ENCODE data around the gene GABARAP. TPM values are rescaled to one million over a fixed set of nuclear protein-coding genes. Genes with fewer than 3 reads are reported as not detected.
A peak's percentile ranks its signal among the peaks of the same experiment; 100 is the strongest.

Gene GABARAP
- total and polyA plus RNA-seq, 2 donors (not counting 1 experiment from before 2014, with no cell fraction given) = 173 to 1,154 TPM

DNA sequence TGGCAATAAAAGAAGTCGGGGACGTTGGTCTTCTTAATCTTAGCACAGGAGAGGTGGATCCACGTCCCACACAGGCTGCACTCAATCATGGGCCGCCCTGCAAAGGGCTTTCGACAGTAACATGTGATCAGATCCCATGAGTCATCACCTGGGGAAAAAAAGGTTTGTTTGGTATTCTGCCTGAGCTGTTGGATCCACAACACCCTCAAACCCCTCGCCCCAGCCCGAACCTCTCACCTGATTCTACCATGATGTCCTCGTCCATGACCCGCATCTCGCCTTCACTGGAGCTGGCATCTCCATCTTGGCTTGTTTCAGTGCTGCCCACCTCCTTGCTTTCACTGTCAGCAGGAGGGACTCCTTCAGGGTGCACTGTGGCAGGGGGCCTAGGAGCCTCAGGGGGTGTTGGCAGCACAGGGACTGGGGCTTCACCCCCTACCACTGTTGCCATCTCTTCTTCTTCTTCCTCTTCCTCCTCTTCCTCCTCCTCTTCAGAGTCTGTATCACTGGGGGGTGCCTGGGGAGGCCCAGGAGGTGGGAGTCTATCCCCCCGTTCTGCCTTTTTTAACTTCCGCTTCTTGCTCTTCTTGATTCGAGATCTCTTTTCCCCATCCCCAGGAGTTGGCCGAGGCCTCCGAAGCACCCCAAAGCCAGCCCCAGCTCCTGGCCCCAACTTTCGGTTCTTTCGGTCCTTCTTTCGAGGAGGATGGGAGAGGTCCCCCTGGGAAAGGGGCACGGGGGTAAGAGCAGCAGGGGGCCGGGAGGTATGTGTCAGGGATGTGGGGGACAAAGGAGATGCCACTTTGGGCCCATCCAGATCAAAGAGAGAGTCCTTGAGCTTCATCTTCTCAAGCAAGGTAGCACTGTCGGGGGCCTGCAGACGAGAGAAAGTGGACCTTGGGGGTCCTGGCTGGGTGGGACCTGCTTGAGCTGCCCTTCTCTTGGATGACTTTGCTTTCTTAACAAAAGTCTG is 6.3 kb downstream of the GABARAP start:
- H3K4me1 ChIP-seq (ENCODE audit: control insufficient read depth, extremely low read depth, insufficient read depth, low read length) = peaks cover 25% of the 10 kb centered on the region
- peak in 1 of 2 donors; percentile 51 for DNase-seq (ENCODE audit: low read depth in 2 of 2)
- H3K9me3 ChIP-seq (ENCODE audit: control insufficient read depth, insufficient read depth, low read depth, low read length) = no peaks in the 10 kb centered on the region
- H4K20me1 ChIP-seq (ENCODE audit: control insufficient read depth, extremely low read depth, insufficient read depth, low read length) = no peaks in the 10 kb centered on the region
- peak overlapping the region in 1 of 4 experiments; percentile 90 for H3K4me3 ChIP-seq (replicated peaks in 1 of 4; ENCODE audit: control extremely low read depth in 1 of 4, insufficient read depth in 1 of 4, low read depth in 3 of 4, low read length in 4 of 4)
- peak overlapping the region; percentile 19 for H3K4me2 ChIP-seq (ENCODE audit: extremely low read depth, insufficient read depth, low read length)
- H3K27me3 ChIP-seq (ENCODE audit: control insufficient read depth, insufficient read depth, low read length) = no peaks in the 10 kb centered on the region
- peak overlapping the region; percentile 85 for H3K27ac ChIP-seq (ENCODE audit: insufficient read depth, low read length)
- TF ChIP-seq, protein P1, sequence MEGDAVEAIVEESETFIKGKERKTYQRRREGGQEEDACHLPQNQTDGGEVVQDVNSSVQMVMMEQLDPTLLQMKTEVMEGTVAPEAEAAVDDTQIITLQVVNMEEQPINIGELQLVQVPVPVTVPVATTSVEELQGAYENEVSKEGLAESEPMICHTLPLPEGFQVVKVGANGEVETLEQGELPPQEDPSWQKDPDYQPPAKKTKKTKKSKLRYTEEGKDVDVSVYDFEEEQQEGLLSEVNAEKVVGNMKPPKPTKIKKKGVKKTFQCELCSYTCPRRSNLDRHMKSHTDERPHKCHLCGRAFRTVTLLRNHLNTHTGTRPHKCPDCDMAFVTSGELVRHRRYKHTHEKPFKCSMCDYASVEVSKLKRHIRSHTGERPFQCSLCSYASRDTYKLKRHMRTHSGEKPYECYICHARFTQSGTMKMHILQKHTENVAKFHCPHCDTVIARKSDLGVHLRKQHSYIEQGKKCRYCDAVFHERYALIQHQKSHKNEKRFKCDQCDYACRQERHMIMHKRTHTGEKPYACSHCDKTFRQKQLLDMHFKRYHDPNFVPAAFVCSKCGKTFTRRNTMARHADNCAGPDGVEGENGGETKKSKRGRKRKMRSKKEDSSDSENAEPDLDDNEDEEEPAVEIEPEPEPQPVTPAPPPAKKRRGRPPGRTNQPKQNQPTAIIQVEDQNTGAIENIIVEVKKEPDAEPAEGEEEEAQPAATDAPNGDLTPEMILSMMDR (conservative IDR thresholded peaks at IDR 0.05 in 1 of 2, IDR thresholded peaks at IDR 0.05 in 1 of 2; ENCODE audit: low read depth in 1 of 2, low read length in 2 of 2) = no peak
- no peak for TF ChIP-seq EZH2 (IDR thresholded peaks at IDR 0.05; ENCODE audit: low read length, missing control alignments)
- no peak overlapping the region for H3K9ac ChIP-seq (ENCODE audit: insufficient read depth, low read length)
- peaks cover 24% of the 10 kb centered on the region for H3K36me3 ChIP-seq (ENCODE audit: control insufficient read depth, insufficient read depth, low read length)
- H3K79me2 ChIP-seq (ENCODE audit: control insufficient read depth, insufficient read depth, low read length) = peaks cover 80% of the 10 kb centered on the region
- no peak overlapping the region for H2AFZ ChIP-seq (ENCODE audit: low read length)

DNA sequence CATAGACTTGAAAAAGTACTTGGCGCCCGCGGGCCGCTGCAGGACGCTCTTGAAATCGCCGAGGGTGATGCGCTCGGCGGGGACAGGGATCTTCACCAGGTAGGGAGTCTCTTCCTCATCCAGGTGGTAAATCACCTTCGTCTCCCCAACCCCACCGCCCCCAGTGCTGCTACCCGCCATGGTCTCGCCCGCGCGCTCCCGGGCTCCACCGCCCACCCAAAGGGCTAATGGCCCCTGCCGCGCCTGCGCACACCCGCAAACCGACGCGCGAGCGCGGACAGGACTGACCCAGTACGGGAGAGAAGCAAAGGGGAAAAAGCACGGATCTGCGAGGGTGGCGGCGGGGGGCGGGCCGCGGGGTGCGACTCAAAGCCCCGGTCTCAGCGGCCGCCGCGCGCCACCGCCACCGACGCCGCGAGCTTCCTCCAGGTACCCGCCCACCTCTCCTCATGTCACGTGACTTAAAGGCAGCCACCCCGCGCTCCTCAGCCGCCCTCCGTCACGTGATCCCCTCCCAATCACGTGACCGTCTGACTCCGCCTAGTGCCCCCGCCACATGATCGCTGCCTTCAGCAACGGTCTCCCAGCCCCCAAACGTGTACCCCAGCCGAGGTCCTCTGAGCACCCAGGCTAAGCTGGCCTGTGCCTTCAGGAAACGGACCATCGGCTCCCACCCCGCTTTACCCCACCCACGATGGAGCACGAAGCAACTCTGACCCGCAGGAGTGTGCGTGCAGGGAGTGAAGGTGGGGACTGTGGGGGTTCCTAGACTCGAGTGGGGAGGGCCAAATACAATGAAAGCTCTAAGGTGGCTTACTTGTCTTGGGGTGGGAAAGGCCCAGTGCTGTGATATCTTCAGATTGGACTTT is 7.9 kb downstream of the GABARAP start, which contains the start of gene DVL2:
DVL2 (minus strand) TSS at position 435 of the 869 bp plus-strand sequence; CDS start at position 180, 255 bp downstream.
- Histone ChIP-seq H3K9me3 (ENCODE audit: control insufficient read depth, insufficient read depth, low read depth, low read length) (no peaks in the 10 kb centered on the region), H3K4me2 (ENCODE audit: extremely low read depth, insufficient read depth, low read length) (peak within 1 kb of the TSS; percentile 96), H3K4me1 (ENCODE audit: control insufficient read depth, extremely low read depth, insufficient read depth, low read length) (peaks cover 16% of the 10 kb centered on the region), H2AFZ (ENCODE audit: low read length) (peak within 1 kb of the TSS; percentile 11), H3K36me3 (ENCODE audit: control insufficient read depth, insufficient read depth, low read length) (peaks cover 29% of the 10 kb centered on the region), H3K4me3 (replicated peaks in 1 of 4; ENCODE audit: control extremely low read depth in 1 of 4, insufficient read depth in 1 of 4, low read depth in 3 of 4, low read length in 4 of 4) (peak within 1 kb of the TSS; percentile 64 to 99 (median 97)), H3K27me3 (ENCODE audit: control insufficient read depth, insufficient read depth, low read length) (no peaks in the 10 kb centered on the region), H3K9ac (ENCODE audit: insufficient read depth, low read length) (peak within 1 kb of the TSS; percentile 81), H4K20me1 (ENCODE audit: control insufficient read depth, extremely low read depth, insufficient read depth, low read length) (no peaks in the 10 kb centered on the region), H3K27ac (ENCODE audit: insufficient read depth, low read length) (peak within 1 kb of the TSS; percentile 85), H3K79me2 (ENCODE audit: control insufficient read depth, insufficient read depth, low read length) (peaks cover 87% of the 10 kb centered on the region)
- DNase-seq (ENCODE audit: low read depth in 2 of 2) = peak; percentile 93 to 95
- TF ChIP-seq, protein P1 (conservative IDR thresholded peaks at IDR 0.05 in 1 of 2, IDR thresholded peaks at IDR 0.05 in 1 of 2; ENCODE audit: low read depth in 1 of 2, low read length in 2 of 2) = no peak
- TF ChIP-seq EZH2 (IDR thresholded peaks at IDR 0.05; ENCODE audit: low read length, missing control alignments) = no peak

Data from fibroblast of lung (primary cell).